DOHH2 (cell line): ENCODE data around the gene DNAH3.

Experiments used
- CTCF ChIP-seq: fragments of 200-600 bp; sonication (generic); IDR thresholded peaks from one replicate; pipeline ENCODE4 v1.5.1; 2014; ENCODE audit warnings: antibody characterized with exemption, mild to moderate bottlenecking, low read depth, low read length; ENCODE audit not compliant: poor library complexity, severe bottlenecking
- EZH2phosphoT487 ChIP-seq: fragments of 200-600 bp; sonication (generic); IDR thresholded peaks from 2 replicates; pipeline ENCODE4 v1.6.1; 2017; ENCODE audit warnings: borderline replicate concordance, mild to moderate bottlenecking, antibody characterized with exemption, low read length, moderate library complexity, mixed read lengths

- no peak for TF ChIP-seq CTCF
- no peak for TF ChIP-seq EZH2phosphoT487
Observed at GRCh38 chr16:21088646-21089538, 61.8 kb downstream of the DNAH3 start.
